ENCODE results near the gene VMAC. TPM values are rescaled to one million over a fixed set of nuclear protein-coding genes. Genes with fewer than 3 reads are reported as not detected.
A peak's percentile ranks its signal among the peaks of the same experiment; 100 is the strongest.

Gene VMAC
- total and polyA plus RNA-seq, 2 of the 13 experiments (the other 11 are each of a cell fraction or from before 2014, with no cell fraction given): 2.4 TPM

GRCh38 chr19:5904352-5905113 lies at the start of gene VMAC (continued):
- no peak for TF ChIP-seq PAX8 (CRISPR knock-in tag; IDR thresholded peaks at IDR 0.05; ENCODE audit: borderline replicate concordance)
- TF ChIP-seq ZNF569 (CRISPR knock-in tag; IDR thresholded peaks at IDR 0.05; ENCODE audit: borderline replicate concordance): no peak
- TF ChIP-seq ZSCAN25 (CRISPR knock-in tag; IDR thresholded peaks at IDR 0.05): 0 out of 2 replicates have a peak, but pooled peaks have one; percentile 53
- no peak for TF ChIP-seq ZMAT5 (CRISPR knock-in tag; IDR thresholded peaks at IDR 0.05; ENCODE audit: borderline replicate concordance, low read depth)
- no peak for TF ChIP-seq TCF12 (IDR thresholded peaks at IDR 0.05)
- TF ChIP-seq TCF12 (CRISPR knock-in tag; IDR thresholded peaks at IDR 0.05): no peak
- TF ChIP-seq SP2 (CRISPR knock-in tag; IDR thresholded peaks at IDR 0.05): peak; percentile 83
- TF ChIP-seq TERF1 (CRISPR knock-in tag; IDR thresholded peaks at IDR 0.05): no peak
- TF ChIP-seq SALL2 (CRISPR knock-in tag; IDR thresholded peaks at IDR 0.05): peak; percentile 75
- TF ChIP-seq RFXANK (CRISPR knock-in tag; IDR thresholded peaks at IDR 0.05): no peak
- peak; percentile 70; the same call in 1 of the 2 replicates for TF ChIP-seq NR0B2 (CRISPR knock-in tag; IDR thresholded peaks at IDR 0.05)
- 0 out of 2 replicates have a peak, but pooled peaks have one; percentile 38 for TF ChIP-seq SAFB2 (CRISPR knock-in tag; IDR thresholded peaks at IDR 0.05; ENCODE audit: borderline replicate concordance, low read depth)
- TF ChIP-seq ETV6 (CRISPR knock-in tag; conservative IDR thresholded peaks at IDR 0.05): no peak
- peak; percentile 71 for TF ChIP-seq TAF1 (CRISPR knock-in tag; IDR thresholded peaks at IDR 0.05)
- TF ChIP-seq NAIF1 (CRISPR knock-in tag; IDR thresholded peaks at IDR 0.05; ENCODE audit: borderline replicate concordance): no peak
- TF ChIP-seq ZBTB20 (CRISPR knock-in tag; IDR thresholded peaks at IDR 0.05; ENCODE audit: borderline replicate concordance, low read depth): no peak
- no peak for TF ChIP-seq ZNF513 (CRISPR knock-in tag; conservative IDR thresholded peaks at IDR 0.05)
- no peak for TF ChIP-seq ARNTL (CRISPR knock-in tag; IDR thresholded peaks at IDR 0.05)
- TF ChIP-seq THRA (CRISPR knock-in tag; IDR thresholded peaks at IDR 0.05; ENCODE audit: borderline replicate concordance): no peak
- no peak for TF ChIP-seq TEAD2 (CRISPR knock-in tag; IDR thresholded peaks at IDR 0.05)
- TF ChIP-seq ZNF781 (CRISPR knock-in tag; IDR thresholded peaks at IDR 0.05; ENCODE audit: borderline replicate concordance, not compliant biosample characterization): no peak
- peak; percentile 71; the same call in 1 of the 2 replicates for TF ChIP-seq MAX (IDR thresholded peaks at IDR 0.05)
- no peak for TF ChIP-seq ZNF616 (CRISPR knock-in tag; IDR thresholded peaks at IDR 0.05; ENCODE audit: low read depth)
- TF ChIP-seq ZNF343 (CRISPR knock-in tag; IDR thresholded peaks at IDR 0.05): 0 out of 2 replicates have a peak, but pooled peaks have one; percentile 33
- peak; percentile 24 for TF ChIP-seq SKI (IDR thresholded peaks at IDR 0.05; ENCODE audit: partially characterized antibody)
